Tibial nerve (tissue), 4 donors: ENCODE data around the gene DIP2B. TPM values are rescaled to one million over a fixed set of nuclear protein-coding genes. Genes with fewer than 3 reads are reported as not detected.
A peak's percentile ranks its signal among the peaks of the same experiment; 100 is the strongest.

Experiments used
- DNase-seq, 2 donors: peaks; one replicate each; pipeline ENCODE4 v3.0.0-alpha.2; 2019; ENCODE audit warnings: low spot score in 2 of 2
- H3K27ac ChIP-seq, 4 donors: fragments of 200-600 bp; sonication (generic) in 3 of 4; one replicate each; pipeline ENCODE4 v1.5.1; 2017 to 2019; ENCODE audit warnings: mild to moderate bottlenecking in 1 of 4
- H3K27me3 ChIP-seq, 2 donors: fragments of 200-600 bp; sonication (generic) in 1 of 2; one replicate each; pipeline versions ENCODE4 v1.5.1 to v1.6.0; 2017 to 2019
- H3K36me3 ChIP-seq, 3 donors: fragments of 200-600 bp; sonication (generic); one replicate each; pipeline ENCODE4 v1.5.1; 2018 to 2019
- H3K4me1 ChIP-seq, 4 donors: fragments of 200-600 bp; sonication (generic) in 3 of 4; one replicate each; pipeline ENCODE4 v1.5.1; 2017 to 2019
- H3K4me3 ChIP-seq, 4 donors: fragments of 200-600 bp; sonication (generic) in 3 of 4; one replicate each; pipeline ENCODE4 v1.5.1; 2017 to 2019; ENCODE audit warnings: mild to moderate bottlenecking in 1 of 4, moderate library complexity in 1 of 4
- H3K9me3 ChIP-seq, 4 donors: fragments of 200-600 bp; sonication (generic) in 3 of 4; one replicate each; pipeline ENCODE4 v1.5.1; 2017 to 2019
- EP300 ChIP-seq, 2 donors: sonication (generic); formaldehyde crosslinking; IDR thresholded peaks; one replicate each; pipeline ENCODE4 v1.6.1; 2017; ENCODE audit warnings: antibody characterized with exemption in 2 of 2, mild to moderate bottlenecking in 1 of 2
- POLR2A ChIP-seq, 2 donors: fragments of 450-650 bp; IDR thresholded peaks; one replicate each; pipeline ENCODE4 v1.6.1; 2017; ENCODE audit warnings: antibody characterized with exemption in 2 of 2, mild to moderate bottlenecking in 2 of 2, moderate library complexity in 2 of 2
- WGBS, 2 donors: methylation state at CpG; one replicate each; pipeline ENCODE4 v1.1.5; 2018; 5-methylcytosine and 5-hydroxymethylcytosine counted together
- total RNA-seq, 4 donors: library from RNA; depleted of rRNA; stranded (reverse); fragments of >200 nt; gene quantifications; one replicate each; pipeline ENCODE4 v1.1.0, GENCODE V29; 2016
- TF ChIP-seq, protein P1 (sequence below), 5 experiments: fragments of 200-600 bp in 3 of 5; fragments of 450-650 bp in 2 of 5; sonication (generic) in 3 of 5; IDR thresholded peaks; one replicate each; pipeline ENCODE4 v1.5.1; 2016 to 2019; ENCODE audit warnings: antibody characterized with exemption in 5 of 5, mild to moderate bottlenecking in 3 of 5, moderate library complexity in 2 of 5

Gene DIP2B
- total RNA-seq, 4 donors from 2014 or later = 38.6 to 59.0 (median 44.8) TPM

DNA sequence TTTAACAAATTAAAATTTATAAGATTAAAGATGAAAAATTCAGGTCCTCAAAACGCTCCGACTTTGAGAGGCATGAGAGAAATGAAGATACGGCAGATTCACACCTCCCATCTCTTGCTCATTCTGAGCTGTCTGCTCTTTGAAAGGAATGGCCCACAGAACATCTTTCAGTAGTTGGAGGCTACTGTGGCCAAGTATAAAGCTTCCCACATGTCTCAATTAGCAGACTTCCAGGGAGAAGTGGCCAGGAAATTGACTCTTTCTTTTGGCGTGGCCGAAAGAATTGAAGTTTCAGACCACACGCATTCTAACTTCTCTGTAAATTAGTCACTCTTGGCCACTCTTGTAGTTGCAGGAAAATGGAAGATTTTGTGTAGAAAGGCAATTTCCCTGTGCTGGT is 129.2 kb downstream of the DIP2B start:
- peaks cover 0 to 52% (median 14%) of the 10 kb centered on the region in 4 donors for H3K4me1 ChIP-seq
- peak overlapping the region in 1 of 4 donors; percentile 45 for H3K27ac ChIP-seq
- TF ChIP-seq POLR2A (IDR thresholded peaks at IDR 0.05) = no peak
- no peak for TF ChIP-seq EP300 (IDR thresholded peaks at IDR 0.05)
- TF ChIP-seq, protein P1, sequence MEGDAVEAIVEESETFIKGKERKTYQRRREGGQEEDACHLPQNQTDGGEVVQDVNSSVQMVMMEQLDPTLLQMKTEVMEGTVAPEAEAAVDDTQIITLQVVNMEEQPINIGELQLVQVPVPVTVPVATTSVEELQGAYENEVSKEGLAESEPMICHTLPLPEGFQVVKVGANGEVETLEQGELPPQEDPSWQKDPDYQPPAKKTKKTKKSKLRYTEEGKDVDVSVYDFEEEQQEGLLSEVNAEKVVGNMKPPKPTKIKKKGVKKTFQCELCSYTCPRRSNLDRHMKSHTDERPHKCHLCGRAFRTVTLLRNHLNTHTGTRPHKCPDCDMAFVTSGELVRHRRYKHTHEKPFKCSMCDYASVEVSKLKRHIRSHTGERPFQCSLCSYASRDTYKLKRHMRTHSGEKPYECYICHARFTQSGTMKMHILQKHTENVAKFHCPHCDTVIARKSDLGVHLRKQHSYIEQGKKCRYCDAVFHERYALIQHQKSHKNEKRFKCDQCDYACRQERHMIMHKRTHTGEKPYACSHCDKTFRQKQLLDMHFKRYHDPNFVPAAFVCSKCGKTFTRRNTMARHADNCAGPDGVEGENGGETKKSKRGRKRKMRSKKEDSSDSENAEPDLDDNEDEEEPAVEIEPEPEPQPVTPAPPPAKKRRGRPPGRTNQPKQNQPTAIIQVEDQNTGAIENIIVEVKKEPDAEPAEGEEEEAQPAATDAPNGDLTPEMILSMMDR (IDR thresholded peaks at IDR 0.05) = no peak
- H3K27me3 ChIP-seq = no peaks in the 10 kb centered on the region
- DNase-seq = no peak
- H3K4me3 ChIP-seq = no peak overlapping the region
- no peaks in the 10 kb centered on the region for H3K9me3 ChIP-seq
- 49 to 54% methylated on average over 6 of the region's 6 CpGs for WGBS, 2 donors
- peaks cover 0 to 22% (median 0%) of the 10 kb centered on the region in 3 donors for H3K36me3 ChIP-seq

DNA sequence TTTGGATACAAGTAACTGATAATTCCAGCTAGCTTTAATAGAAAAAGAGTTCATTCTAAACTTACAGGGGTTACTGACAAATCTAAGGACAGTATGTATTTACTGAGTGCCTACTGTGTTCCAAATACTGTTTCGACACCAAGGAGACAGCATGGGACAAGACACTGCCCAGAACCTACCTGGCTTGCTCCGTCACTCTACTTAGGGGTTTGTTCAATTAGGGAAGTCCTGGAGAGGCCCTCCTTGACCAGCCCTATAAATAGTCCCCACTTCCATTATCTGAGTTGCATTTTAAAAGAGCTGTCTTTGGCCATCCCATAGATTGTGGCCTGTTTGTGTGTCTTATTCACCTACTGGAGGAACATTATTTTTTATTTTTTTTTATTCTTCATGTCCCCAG is 129.6 kb downstream of the DIP2B start:
- 87 to 95% methylated on average over 2 of the region's 2 CpGs for WGBS, 2 donors
- peaks cover 0 to 52% (median 14%) of the 10 kb centered on the region in 4 donors for H3K4me1 ChIP-seq
- no peak overlapping the region for H3K4me3 ChIP-seq
- TF ChIP-seq EP300 (IDR thresholded peaks at IDR 0.05) = no peak
- TF ChIP-seq, protein P1 (IDR thresholded peaks at IDR 0.05) = no peak
- no peak for TF ChIP-seq POLR2A (IDR thresholded peaks at IDR 0.05)
- no peaks in the 10 kb centered on the region for H3K27me3 ChIP-seq
- peaks cover 0 to 18% (median 0%) of the 10 kb centered on the region in 3 donors for H3K36me3 ChIP-seq
- DNase-seq = no peak
- H3K27ac ChIP-seq = peak overlapping the region in 1 of 4 donors; percentile 45
- no peaks in the 10 kb centered on the region for H3K9me3 ChIP-seq

DNA sequence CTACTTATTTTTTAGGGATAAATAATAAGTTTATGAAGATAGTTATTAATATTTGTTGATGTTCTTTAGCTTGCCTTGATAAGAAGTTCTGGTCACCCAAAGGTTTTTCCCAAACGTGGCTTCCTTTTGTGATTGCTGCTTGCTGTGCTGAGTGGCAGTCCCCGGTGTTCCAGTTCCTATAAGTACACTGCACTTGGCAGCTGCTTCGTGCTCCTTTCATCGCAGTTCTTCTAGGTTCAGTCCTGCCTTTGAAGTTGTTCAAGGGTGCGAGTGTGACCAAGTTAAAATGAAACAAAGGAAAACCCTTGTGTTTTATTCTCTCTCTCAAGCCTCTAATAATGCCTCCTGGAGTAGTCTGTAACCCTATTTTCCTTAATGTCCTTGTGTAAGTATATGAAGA is 130.6 kb downstream of the DIP2B start:
- 42 to 47% methylated on average over 5 of the region's 5 CpGs for WGBS, 2 donors
- Histone ChIP-seq H3K9me3 (no peaks in the 10 kb centered on the region), H3K27me3 (no peaks in the 10 kb centered on the region), H3K36me3 (peaks cover 0 to 16% (median 0%) of the 10 kb centered on the region in 3 donors), H3K27ac (peak overlapping the region in 2 of 4 donors; percentile 21 to 73), H3K4me1 (peaks cover 0 to 52% (median 14%) of the 10 kb centered on the region in 4 donors), H3K4me3 (no peak overlapping the region)
- DNase-seq = no peak
- TF ChIP-seq, protein P1 (IDR thresholded peaks at IDR 0.05) = no peak
- TF ChIP-seq POLR2A (IDR thresholded peaks at IDR 0.05) = no peak
- no peak for TF ChIP-seq EP300 (IDR thresholded peaks at IDR 0.05)

DNA sequence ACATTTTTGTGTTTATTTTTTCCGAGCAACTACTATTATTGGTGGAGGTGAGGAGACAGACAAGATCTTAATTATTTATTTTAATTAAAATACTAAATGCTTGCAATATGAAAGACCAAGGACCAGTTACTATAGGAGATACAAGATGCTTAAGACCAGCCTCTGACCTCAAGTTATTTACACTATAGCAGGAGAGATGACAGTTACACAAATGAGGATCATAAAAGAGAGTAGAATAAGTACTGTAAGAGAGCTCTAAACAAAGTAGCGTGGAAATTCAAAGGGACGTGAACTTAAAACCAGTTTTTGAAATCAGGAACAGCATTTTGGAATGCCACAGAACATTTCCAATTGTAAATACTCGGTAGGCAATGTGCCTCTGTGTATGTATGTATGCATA is 131.1 kb downstream of the DIP2B start:
- H3K4me1 ChIP-seq = peaks cover 0 to 52% (median 14%) of the 10 kb centered on the region in 4 donors
- no peak for DNase-seq
- peak overlapping the region in 2 of 4 donors; percentile 54 to 73 for H3K27ac ChIP-seq
- 69 to 78% methylated on average over 4 of the region's 4 CpGs for WGBS, 2 donors
- no peaks in the 10 kb centered on the region for H3K9me3 ChIP-seq
- no peaks in the 10 kb centered on the region for H3K27me3 ChIP-seq
- H3K36me3 ChIP-seq = peaks cover 0 to 12% (median 0%) of the 10 kb centered on the region in 3 donors
- no peak overlapping the region for H3K4me3 ChIP-seq
- TF ChIP-seq EP300 (IDR thresholded peaks at IDR 0.05) (no peak), POLR2A (IDR thresholded peaks at IDR 0.05) (no peak)
- TF ChIP-seq, protein P1 (IDR thresholded peaks at IDR 0.05) = no peak

DNA sequence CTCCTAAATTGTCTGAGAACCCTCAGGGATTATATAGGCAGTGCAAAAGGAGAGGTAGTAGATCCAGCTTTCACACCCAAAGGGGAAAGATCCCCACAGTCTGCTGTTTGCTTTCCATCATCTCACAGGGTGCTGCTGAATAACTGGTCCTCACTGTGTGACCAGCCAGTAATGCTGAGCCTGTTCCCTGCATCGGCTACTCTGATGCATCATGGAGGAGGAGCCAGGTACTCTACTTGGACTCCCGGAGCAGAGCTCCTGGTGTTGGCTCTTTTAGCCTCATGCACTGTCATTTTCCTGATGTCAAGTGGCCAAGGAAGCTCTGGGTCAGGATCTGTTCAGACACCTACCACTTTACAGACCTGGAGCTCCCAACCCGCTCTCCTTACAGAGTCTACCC is 131.7 kb downstream of the DIP2B start:
- TF ChIP-seq EP300 (IDR thresholded peaks at IDR 0.05) = no peak
- no peak for TF ChIP-seq POLR2A (IDR thresholded peaks at IDR 0.05)
- TF ChIP-seq, protein P1 (IDR thresholded peaks at IDR 0.05) = no peak
- WGBS, 2 donors = 62 to 67% methylated on average over 3 of the region's 3 CpGs

More for the DNA sequence above, 131.7 kb downstream of the DIP2B start:
- Histone ChIP-seq H3K27me3 (no peaks in the 10 kb centered on the region), H3K27ac (peak overlapping the region in 2 of 4 donors; percentile 54 to 73), H3K4me3 (no peak overlapping the region), H3K9me3 (no peaks in the 10 kb centered on the region), H3K36me3 (peaks cover 0 to 6% (median 0%) of the 10 kb centered on the region in 3 donors), H3K4me1 (peaks cover 0 to 56% (median 14%) of the 10 kb centered on the region in 4 donors)
- no peak for DNase-seq
